ENCODE results near the gene SETD2.

SETD2 gene

DNA sequence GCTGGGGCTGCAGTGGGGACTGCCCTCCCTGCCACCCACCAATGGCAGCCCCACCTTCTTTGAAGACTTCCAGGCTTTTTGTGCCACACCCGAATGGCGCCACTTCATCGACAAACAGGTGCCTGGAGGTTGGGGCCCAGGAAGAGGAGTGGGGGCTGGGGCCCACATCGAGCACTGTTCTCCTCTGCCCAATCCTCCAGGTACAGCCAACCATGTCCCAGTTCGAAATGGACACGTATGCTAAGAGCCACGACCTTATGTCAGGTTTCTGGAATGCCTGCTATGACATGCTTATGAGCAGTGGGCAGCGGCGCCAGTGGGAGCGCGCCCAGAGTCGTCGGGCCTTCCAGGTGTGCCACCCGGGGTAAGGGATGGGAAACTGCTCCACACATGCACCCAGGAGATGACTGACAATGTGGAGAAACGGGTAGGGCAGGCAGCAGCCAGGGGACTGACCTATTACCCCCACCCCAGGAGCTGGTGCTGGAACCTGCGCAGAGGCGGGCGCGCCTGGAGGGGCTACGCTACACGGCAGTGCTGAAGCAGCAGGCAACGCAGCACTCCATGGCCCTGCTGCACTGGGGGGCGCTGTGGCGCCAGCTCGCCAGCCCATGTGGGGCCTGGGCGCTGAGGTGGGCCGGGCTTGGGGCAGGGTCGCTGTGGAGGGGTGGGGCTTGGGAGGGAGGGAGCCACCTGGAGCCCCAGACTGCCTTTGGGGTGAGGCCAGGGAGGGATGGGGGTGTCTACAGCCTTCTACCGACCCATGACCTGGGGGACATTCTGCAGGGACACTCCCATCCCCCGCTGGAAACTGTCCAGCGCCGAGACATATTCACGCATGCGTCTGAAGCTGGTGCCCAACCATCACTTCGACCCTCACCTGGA lies 161.5 kb downstream of the SETD2 start:
- TF ChIP-seq, protein P1, sequence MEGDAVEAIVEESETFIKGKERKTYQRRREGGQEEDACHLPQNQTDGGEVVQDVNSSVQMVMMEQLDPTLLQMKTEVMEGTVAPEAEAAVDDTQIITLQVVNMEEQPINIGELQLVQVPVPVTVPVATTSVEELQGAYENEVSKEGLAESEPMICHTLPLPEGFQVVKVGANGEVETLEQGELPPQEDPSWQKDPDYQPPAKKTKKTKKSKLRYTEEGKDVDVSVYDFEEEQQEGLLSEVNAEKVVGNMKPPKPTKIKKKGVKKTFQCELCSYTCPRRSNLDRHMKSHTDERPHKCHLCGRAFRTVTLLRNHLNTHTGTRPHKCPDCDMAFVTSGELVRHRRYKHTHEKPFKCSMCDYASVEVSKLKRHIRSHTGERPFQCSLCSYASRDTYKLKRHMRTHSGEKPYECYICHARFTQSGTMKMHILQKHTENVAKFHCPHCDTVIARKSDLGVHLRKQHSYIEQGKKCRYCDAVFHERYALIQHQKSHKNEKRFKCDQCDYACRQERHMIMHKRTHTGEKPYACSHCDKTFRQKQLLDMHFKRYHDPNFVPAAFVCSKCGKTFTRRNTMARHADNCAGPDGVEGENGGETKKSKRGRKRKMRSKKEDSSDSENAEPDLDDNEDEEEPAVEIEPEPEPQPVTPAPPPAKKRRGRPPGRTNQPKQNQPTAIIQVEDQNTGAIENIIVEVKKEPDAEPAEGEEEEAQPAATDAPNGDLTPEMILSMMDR (IDR thresholded peaks at IDR 0.05; ENCODE audit: control insufficient read depth, extremely low read depth, insufficient read depth) = no peak
- H3K4me3 ChIP-seq (ENCODE audit: low read depth, low read length) = no peak overlapping the region
- DNase-seq (ENCODE audit: low read depth) = no peak

DNA sequence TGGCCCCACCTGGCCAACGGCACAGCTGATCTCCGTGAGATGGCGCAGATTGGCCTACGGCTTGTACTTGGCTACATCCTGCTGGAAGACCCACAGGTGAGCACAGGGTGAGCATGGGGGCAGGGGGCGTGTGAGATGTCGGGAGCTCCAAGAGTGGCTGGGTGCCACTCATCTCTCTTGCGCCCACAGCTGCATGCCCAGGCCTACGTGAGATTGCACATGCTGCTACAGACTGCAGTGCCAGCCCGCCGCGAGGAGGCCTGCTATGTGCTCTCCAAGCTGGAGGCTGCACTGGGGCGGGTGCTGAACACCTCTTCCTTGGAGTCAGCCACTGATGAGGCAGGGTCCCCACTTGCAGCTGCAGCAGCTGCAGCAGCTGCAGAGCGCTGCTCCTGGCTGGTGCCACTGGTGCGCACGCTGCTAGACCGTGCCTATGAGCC lies 162.2 kb downstream of the SETD2 start:
- TF ChIP-seq, protein P1 (IDR thresholded peaks at IDR 0.05; ENCODE audit: control insufficient read depth, extremely low read depth, insufficient read depth) = no peak
- no peak overlapping the region for H3K4me3 ChIP-seq (ENCODE audit: low read depth, low read length)
- no peak for DNase-seq (ENCODE audit: low read depth)

DNA sequence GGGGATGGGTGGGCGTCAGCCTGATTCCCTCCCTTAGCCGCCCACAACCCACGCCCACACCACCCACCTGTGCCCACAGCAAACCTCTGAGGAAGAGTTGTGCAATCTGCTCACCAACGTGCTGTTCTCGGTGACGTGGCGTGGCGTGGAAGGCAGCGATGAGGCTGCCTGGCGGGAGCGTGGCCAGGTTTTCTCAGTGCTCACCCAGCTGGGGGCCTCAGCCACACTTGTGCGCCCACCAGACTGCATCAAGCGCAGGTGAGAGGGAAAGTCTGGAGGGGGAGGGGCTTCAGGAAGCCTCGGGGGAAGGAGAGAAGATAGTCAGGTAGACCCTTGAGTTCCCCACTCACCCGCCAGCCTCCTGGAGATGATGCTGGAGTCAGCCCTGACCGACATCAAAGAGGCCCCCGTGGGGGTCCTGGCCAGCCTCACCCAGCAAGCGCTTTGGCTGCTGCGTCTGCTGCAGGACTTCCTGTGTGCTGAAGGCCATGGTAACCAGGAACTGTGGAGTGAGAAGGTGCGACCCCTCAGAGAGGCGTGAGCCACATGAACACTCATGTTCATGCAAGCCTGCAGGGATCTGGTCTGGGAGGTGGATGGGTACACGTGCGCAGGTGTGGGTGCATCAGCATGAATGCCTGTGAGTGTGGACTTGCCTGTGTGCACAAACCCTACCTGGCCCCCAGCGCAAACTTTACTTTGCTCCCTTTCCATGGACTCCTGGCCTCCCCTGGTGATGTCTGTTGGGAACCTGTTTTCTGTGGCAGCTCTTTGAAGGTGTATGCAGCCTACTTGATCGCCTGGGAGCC lies 162.8 kb downstream of the SETD2 start:
- no peak for DNase-seq (ENCODE audit: low read depth)
- TF ChIP-seq, protein P1 (IDR thresholded peaks at IDR 0.05; ENCODE audit: control insufficient read depth, extremely low read depth, insufficient read depth) = no peak
- H3K4me3 ChIP-seq (ENCODE audit: low read depth, low read length) = no peak overlapping the region

DNA sequence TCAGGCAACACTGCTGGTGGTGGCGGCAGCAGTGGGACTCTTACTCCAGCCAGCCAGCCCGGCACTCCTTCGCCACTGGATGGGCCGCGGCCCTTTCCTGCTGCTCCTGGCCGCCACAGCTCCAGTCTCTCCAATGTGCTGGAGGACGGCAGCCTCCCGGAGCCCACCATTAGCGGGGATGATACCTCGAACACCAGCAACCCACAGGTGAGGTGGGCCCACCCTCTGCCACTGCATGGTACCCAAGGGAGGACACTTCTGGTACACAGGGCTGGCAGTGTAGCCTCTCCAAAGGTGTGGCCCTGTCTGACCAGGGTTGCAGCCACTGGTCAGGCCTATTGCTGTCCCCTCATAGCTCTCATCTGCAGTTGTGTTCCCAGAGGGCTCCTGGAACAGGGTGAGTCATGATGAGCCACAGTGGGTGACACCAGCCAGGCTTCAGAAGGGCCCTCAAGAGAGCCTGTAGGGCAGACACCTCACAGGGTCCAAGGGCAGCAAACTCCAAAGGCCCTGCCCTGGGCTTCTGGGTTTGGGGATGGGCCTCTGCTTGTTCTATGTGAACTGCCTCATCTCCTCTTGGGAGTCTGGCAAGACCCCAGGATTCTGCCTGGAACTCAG lies 163.6 kb downstream of the SETD2 start:
- no peak for DNase-seq (ENCODE audit: low read depth)
- H3K4me3 ChIP-seq (ENCODE audit: low read depth, low read length) = no peak overlapping the region
- TF ChIP-seq, protein P1 (IDR thresholded peaks at IDR 0.05; ENCODE audit: control insufficient read depth, extremely low read depth, insufficient read depth) = no peak

DNA sequence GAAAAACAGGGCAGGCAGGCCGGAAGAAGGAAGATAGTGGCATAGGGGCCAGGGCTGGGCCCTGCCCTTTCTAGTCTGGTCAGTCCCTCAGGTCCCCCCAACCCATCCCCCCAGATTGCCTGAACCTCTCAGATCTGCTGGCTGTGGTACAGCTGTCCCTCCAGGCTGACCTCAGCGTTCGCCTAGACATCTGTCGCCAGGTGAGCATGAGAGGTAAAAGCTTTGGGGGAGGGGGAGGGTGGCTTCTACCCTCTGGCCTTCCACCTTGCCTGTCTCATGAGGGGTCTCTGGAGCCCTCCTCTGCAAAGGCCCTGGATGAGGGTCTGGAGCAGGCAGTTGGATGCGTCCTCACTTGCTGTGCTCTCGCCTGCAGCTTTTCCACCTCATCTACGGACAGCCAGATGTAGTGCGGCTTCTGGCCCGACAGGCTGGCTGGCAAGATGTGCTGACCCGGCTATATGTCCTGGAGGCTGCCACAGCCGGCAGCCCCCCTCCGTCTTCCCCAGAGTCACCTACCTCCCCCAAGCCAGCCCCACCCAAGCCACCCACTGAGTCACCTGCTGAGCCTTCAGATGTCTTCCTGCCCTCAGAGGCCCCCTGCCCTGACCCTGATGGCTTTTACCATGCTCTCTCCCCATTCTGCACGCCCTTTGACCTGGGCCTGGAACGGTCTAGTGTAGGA lies 164.3 kb downstream of the SETD2 start:
- no peak overlapping the region for H3K4me3 ChIP-seq (ENCODE audit: low read depth, low read length)
- no peak for DNase-seq (ENCODE audit: low read depth)
- TF ChIP-seq, protein P1 (IDR thresholded peaks at IDR 0.05; ENCODE audit: control insufficient read depth, extremely low read depth, insufficient read depth) = no peak

DNA sequence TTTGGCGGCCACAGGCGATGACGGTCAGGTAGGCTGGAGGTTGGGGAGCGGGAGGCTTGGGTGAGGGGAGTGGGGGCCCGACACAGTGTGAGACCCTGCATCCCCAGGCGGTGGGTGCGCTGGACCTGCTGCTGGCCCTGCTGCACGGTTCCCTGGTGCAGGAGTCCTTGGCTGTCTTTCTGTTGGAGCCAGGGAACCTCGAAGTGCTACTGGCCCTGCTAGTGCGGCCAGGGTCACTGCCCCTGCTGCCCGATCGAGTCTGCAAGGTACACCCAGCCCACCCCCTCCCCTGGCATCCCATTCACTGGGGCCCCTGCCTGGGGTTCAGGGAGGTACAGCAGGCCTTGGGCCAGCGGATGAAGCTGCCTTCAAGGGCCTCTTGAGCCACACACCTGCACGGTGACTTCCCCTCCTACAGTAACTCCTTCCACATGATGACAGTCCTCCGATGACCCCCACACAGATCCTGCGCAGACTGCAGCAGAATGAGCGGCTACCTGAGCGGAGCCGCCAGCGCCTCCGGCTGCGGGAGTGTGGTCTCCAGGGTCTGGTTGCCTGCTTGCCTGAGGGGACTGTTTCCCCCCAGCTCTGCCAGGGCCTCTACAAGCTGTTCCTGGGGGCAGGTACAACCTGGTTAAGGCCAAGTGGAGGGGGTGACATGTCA lies 164.9 kb downstream of the SETD2 start:
- TF ChIP-seq, protein P1 (IDR thresholded peaks at IDR 0.05; ENCODE audit: control insufficient read depth, extremely low read depth, insufficient read depth) = no peak
- DNase-seq (ENCODE audit: low read depth) = no peak
- no peak overlapping the region for H3K4me3 ChIP-seq (ENCODE audit: low read depth, low read length)
